Caco-2 (cell line): Measurements from ENCODE around the gene C14orf119. TPM values are rescaled to one million over a fixed set of nuclear protein-coding genes. Genes with fewer than 3 reads are reported as not detected.

ENCODE experiments used
- BruUV-seq: library from RNA; stranded (reverse); fragments of 400-500 nt; replicated peaks from 2 replicates; lab custom pipeline; 2021; lab: Mats Ljungman, UMichigan
- CTCF ChIA-PET: fragments of 300-600 bp; sonication (Branson Sonifier 250); formaldehyde crosslinking; loops from one replicate; lab custom pipeline; 2022; ENCODE audit warnings: antibody characterized with exemption; lab: Charles Lee
- POLR2A ChIA-PET: fragments of 300-600 bp; sonication (Branson Sonifier 250); formaldehyde crosslinking; loops from one replicate; lab custom pipeline; 2022; ENCODE audit warnings: antibody characterized with exemption; lab: Charles Lee
- DNase-seq, 2 experiments: peaks; one replicate each; pipeline versions ENCODE4 v3.0.0 to v3.0.0-alpha.2; 2020 to 2022
- H3K27me3 ChIP-seq: replicated peaks from 2 replicates; pipeline ENCODE4 v1.6.0; 2011; ENCODE audit warnings: low read length; ENCODE audit not compliant: control insufficient read depth, insufficient read depth
- H3K36me3 ChIP-seq: 2 replicates; pipeline ENCODE4 v1.5.1; 2011; ENCODE audit warnings: low read length; ENCODE audit not compliant: control insufficient read depth, insufficient read depth
- H3K4me1 ChIP-seq: fragments of 250-450 bp; sonication (Bioruptor Pico); 2 replicates; pipeline ENCODE4 v1.5.1; 2020; ENCODE audit warnings: mild to moderate bottlenecking
- H3K4me3 ChIP-seq: 2 replicates; pipeline ENCODE4 v1.5.1; 2011; ENCODE audit warnings: low read depth, mild to moderate bottlenecking, control low read depth, low read length
- H3K9me3 ChIP-seq: fragments of 250-450 bp; sonication (Bioruptor Pico); 2 replicates; pipeline ENCODE4 v1.5.1; 2020; ENCODE audit warnings: mild to moderate bottlenecking, moderate library complexity
- H3K27ac Mint-ChIP-seq: one replicate; pipeline ENCODE4 v1.8.0; 2022; ENCODE audit warnings: mixed read lengths; ENCODE audit not compliant: unreplicated experiment
- H3K27me3 Mint-ChIP-seq: one replicate; pipeline ENCODE4 v1.8.0; 2022; ENCODE audit warnings: mixed read lengths; ENCODE audit not compliant: insufficient read depth, unreplicated experiment
- H3K36me3 Mint-ChIP-seq: one replicate; pipeline ENCODE4 v1.8.0; 2022; ENCODE audit warnings: mild to moderate bottlenecking, mixed read lengths; ENCODE audit not compliant: insufficient read depth, unreplicated experiment
- H3K4me1 Mint-ChIP-seq: one replicate; pipeline ENCODE4 v1.8.0; 2022; ENCODE audit warnings: low read depth, mixed read lengths; ENCODE audit not compliant: unreplicated experiment
- H3K4me3 Mint-ChIP-seq: one replicate; pipeline ENCODE4 v1.8.0; 2022; ENCODE audit warnings: mild to moderate bottlenecking, moderate library complexity, mixed read lengths; ENCODE audit not compliant: unreplicated experiment
- H3K9me3 Mint-ChIP-seq: one replicate; pipeline ENCODE4 v1.8.0; 2022; ENCODE audit warnings: mixed read lengths; ENCODE audit not compliant: unreplicated experiment
- CTCF ChIP-seq, 2 experiments: fragments of 200-600 bp in 1 of 2; IDR thresholded peaks; 1 replicate in 1 of 2; 2 replicates in 1 of 2; pipeline versions ENCODE4 v1.5.1 to v1.8.0; 2011 to 2022; ENCODE audit warnings: antibody characterized with exemption in 1 of 2, control low read depth in 1 of 2, inconsistent platforms in 1 of 2, low read depth in 1 of 2, low read length in 1 of 2, mild to moderate bottlenecking in 1 of 2, moderate library complexity in 1 of 2; ENCODE audit not compliant: insufficient read depth in 1 of 2, severe bottlenecking in 1 of 2, unreplicated experiment in 1 of 2
- intact Hi-C: fragments of 100-400 bp; cut with micrococcal nuclease; formaldehyde crosslinking; loops from one replicate; pipeline ENCODE4 v1.10.0; 2022; ENCODE audit not compliant: unreplicated experiment
- total RNA-seq: library from RNA; stranded (reverse); gene quantifications from 2 replicates; pipeline ENCODE4 v1.2.3, GENCODE V29; 2022

C14orf119 gene
- total RNA-seq, 1 experiment from 2014 or later = 52.0 TPM

GRCh38 chr14:23140371-23140770 is 45.1 kb downstream of the C14orf119 start:
- TF ChIP-seq CTCF (IDR thresholded peaks at IDR 0.05; ENCODE audit: insufficient read depth in 1 of 2, low read depth in 1 of 2, low read length in 1 of 2, severe bottlenecking in 1 of 2, unreplicated experiment in 1 of 2) = no peak
- Mint-ChIP-seq H3K27me3 (no peaks in the 10 kb centered on the region), H3K27ac (no peak overlapping the region), H3K4me1 (peaks cover 1% of the 10 kb centered on the region), H3K9me3 (no peaks in the 10 kb centered on the region), H3K36me3 (no peaks in the 10 kb centered on the region), H3K4me3 (no peak overlapping the region)
- POLR2A ChIA-PET = no interaction called here
- no TSS peak for BruUV-seq
- intact Hi-C loops = no loop called here
- Histone ChIP-seq H3K9me3 (no peaks in the 10 kb centered on the region), H3K4me1 (peaks cover 5% of the 10 kb centered on the region; the same call in 1 of the 2 replicates), H3K36me3 (no peaks in the 10 kb centered on the region), H3K27me3 (no peaks in the 10 kb centered on the region), H3K4me3 (no peak overlapping the region)
- no peak for DNase-seq
- CTCF ChIA-PET = interaction anchor here (1.0 kb wide), 1 partner anchor 20 kb away, joined by 3 read pairs; no protein-coding TSS in a partner anchor

- DNase-seq = peak in 1 of 2 experiments; percentile 12
- Histone ChIP-seq H3K4me1 (peaks cover 20% of the 10 kb centered on the region), H3K9me3 (no peaks in the 10 kb centered on the region), H3K27me3 (no peaks in the 10 kb centered on the region), H3K4me3 (no peak overlapping the region), H3K36me3 (no peaks in the 10 kb centered on the region)
- H3K36me3 Mint-ChIP-seq = no peaks in the 10 kb centered on the region
- TF ChIP-seq CTCF (IDR thresholded peaks at IDR 0.05; ENCODE audit: insufficient read depth in 1 of 2, low read depth in 1 of 2, low read length in 1 of 2, severe bottlenecking in 1 of 2, unreplicated experiment in 1 of 2) = no peak
- intact Hi-C loops = no loop called here
- no TSS peak for BruUV-seq
- no peaks in the 10 kb centered on the region for H3K27me3 Mint-ChIP-seq
- no peak overlapping the region for H3K4me3 Mint-ChIP-seq
- no peak overlapping the region for H3K27ac Mint-ChIP-seq
- POLR2A ChIA-PET = no interaction called here
- peaks cover 14% of the 10 kb centered on the region for H3K4me1 Mint-ChIP-seq
- CTCF ChIA-PET = no interaction called here
- H3K9me3 Mint-ChIP-seq = no peaks in the 10 kb centered on the region
Measured at GRCh38 chr14:23141706-23142444, 46.6 kb downstream of the C14orf119 start.

- intact Hi-C loops = no loop called here
- no peak for TF ChIP-seq CTCF (IDR thresholded peaks at IDR 0.05; ENCODE audit: insufficient read depth in 1 of 2, low read depth in 1 of 2, low read length in 1 of 2, severe bottlenecking in 1 of 2, unreplicated experiment in 1 of 2)
- Histone ChIP-seq H3K36me3 (no peaks in the 10 kb centered on the region), H3K9me3 (no peaks in the 10 kb centered on the region), H3K4me1 (peaks cover 29% of the 10 kb centered on the region), H3K4me3 (no peak overlapping the region), H3K27me3 (no peaks in the 10 kb centered on the region)
- no peaks in the 10 kb centered on the region for H3K36me3 Mint-ChIP-seq
- DNase-seq = no peak
- H3K9me3 Mint-ChIP-seq = no peaks in the 10 kb centered on the region
- no peak overlapping the region for H3K4me3 Mint-ChIP-seq
- no peaks in the 10 kb centered on the region for H3K27me3 Mint-ChIP-seq
- no TSS peak for BruUV-seq
- H3K27ac Mint-ChIP-seq = no peak overlapping the region
- ChIA-PET CTCF (no interaction called here), POLR2A (no interaction called here)
- peaks cover 20% of the 10 kb centered on the region for H3K4me1 Mint-ChIP-seq
Measured at GRCh38 chr14:23142826-23143225, 47.5 kb downstream of the C14orf119 start.
